Spleen (tissue), 11 donors: ENCODE data around the gene NSD1. TPM values are rescaled to one million over a fixed set of nuclear protein-coding genes. Genes with fewer than 3 reads are reported as not detected.
A peak's percentile ranks its signal among the peaks of the same experiment; 100 is the strongest.

Source experiments
- DNase-seq: peaks from one replicate; pipeline ENCODE4 v3.0.0-alpha.2; 2020
- H3K27ac ChIP-seq, 8 donors: fragments of 200-600 bp; sonication (generic) in 7 of 8; 1 replicate in 4 of 8; 2 replicates in 4 of 8; pipeline versions ENCODE4 v1.5.0 to v1.8.0; 2016 to 2021; ENCODE audit warnings: inconsistent platforms in 4 of 8, mild to moderate bottlenecking in 4 of 8, moderate library complexity in 1 of 8
- H3K27me3 ChIP-seq, 7 donors: fragments of 200-600 bp; sonication (generic) in 6 of 7; replicated peaks in 1 of 7; 1 replicate in 4 of 7; 2 replicates in 3 of 7; pipeline versions ENCODE4 v1.5.0 to v1.8.0; 2016 to 2021; ENCODE audit warnings: inconsistent platforms in 3 of 7, mild to moderate bottlenecking in 1 of 7
- H3K36me3 ChIP-seq, 6 donors: fragments of 200-600 bp; sonication (generic) in 5 of 6; 1 replicate in 4 of 6; 2 replicates in 2 of 6; pipeline versions ENCODE4 v1.5.0 to v1.8.0; 2016 to 2021; ENCODE audit warnings: inconsistent platforms in 2 of 6
- H3K4me1 ChIP-seq, 6 donors: fragments of 200-600 bp; sonication (generic) in 5 of 6; 1 replicate in 3 of 6; 2 replicates in 3 of 6; pipeline versions ENCODE4 v1.5.0 to v1.8.0; 2016 to 2021; ENCODE audit warnings: inconsistent platforms in 3 of 6
- H3K4me3 ChIP-seq, 8 donors: fragments of 200-600 bp; sonication (generic) in 7 of 8; 1 replicate in 4 of 8; 2 replicates in 4 of 8; pipeline versions ENCODE4 v1.5.0 to v1.8.0; 2016 to 2021; ENCODE audit warnings: inconsistent platforms in 4 of 8, mild to moderate bottlenecking in 4 of 8, moderate library complexity in 2 of 8
- H3K9me3 ChIP-seq, 8 donors: fragments of 200-600 bp; sonication (generic) in 7 of 8; 1 replicate in 4 of 8; 2 replicates in 4 of 8; pipeline versions ENCODE4 v1.5.0 to v1.8.0; 2016 to 2021; ENCODE audit warnings: inconsistent platforms in 4 of 8
- CTCF ChIP-seq, 11 experiments: fragments of 200-600 bp in 7 of 11; fragments of 450-650 bp in 4 of 11; sonication (generic) in 4 of 11; IDR thresholded peaks in 8 of 11; conservative IDR thresholded peaks in 3 of 11; 1 replicate in 7 of 11; 2 replicates in 4 of 11; pipeline versions ENCODE4 v1.4.0 to v1.8.0; 2016 to 2021; ENCODE audit warnings: antibody characterized with exemption in 11 of 11, inconsistent platforms in 4 of 11, mild to moderate bottlenecking in 1 of 11
- POLR2A ChIP-seq, 3 donors: fragments of 450-650 bp; IDR thresholded peaks; one replicate each; pipeline ENCODE4 v1.5.1; 2017; ENCODE audit warnings: antibody characterized with exemption in 3 of 3, mild to moderate bottlenecking in 1 of 3
- POLR2AphosphoS5 ChIP-seq, 3 donors: sonication (generic); formaldehyde crosslinking; IDR thresholded peaks; one replicate each; pipeline ENCODE4 v1.5.1; 2017; ENCODE audit warnings: antibody characterized with exemption in 3 of 3
- whole genome bisulfite sequencing, 5 donors: extraction: QIAGEN DNeasy Blood & Tissue Kit in 3 of 5; methylation state at CpG; one replicate each; pipeline versions ENCODE4 v1.1.5 to v1.1.7; 2013 to 2018; 5-methylcytosine and 5-hydroxymethylcytosine counted together
- intact Hi-C: fragments of 100-400 bp; cut with DNase I; formaldehyde crosslinking; loops from one replicate; pipeline ENCODE4 v1.15.0; 2023; ENCODE audit warnings: low total_unique reads
- polyA plus RNA-seq, 3 donors: library from polyadenylated mRNA; stranded (reverse); fragments of 200-250 nt; gene quantifications; one replicate each; pipeline ENCODE4 v1.2.1, GENCODE V29; 2013
- total RNA-seq, 7 donors: library from RNA; depleted of rRNA in 3 of 7; stranded (reverse); fragments of >200 nt in 3 of 7; fragmentation: NEBNext Ultra II Directional in 4 of 7; extraction: Animal tissue kit (Norgen Biotek cat#: 25700) in 4 of 7; gene quantifications; one replicate each; pipeline versions ENCODE4 v1.1.0 to v1.2.1, GENCODE V29; 2016 to 2021
- donor health status: healthy with polysubstance abuse.
- donor health status: DM: no; HTN: no; CAD: no; lungs with moderate emphysema.
- donor health status: DM: no; HTN: no; CAD: no.
- donor health status: Bipolar disorder and iron deficiency.
- donor health status: healthy.
- donor health status: DM: no; HTN: no; CAD: no.
- donor health status: DM: yes; HTN: yes; CAD: no.

Gene NSD1
- total and polyA plus RNA-seq, 10 donors = 4.1 to 130 (median 69.1) TPM

GRCh38 chr5:177105691-177106476, 27.7 kb upstream of the NSD1 start:
- intact Hi-C loops = no loop called here
- 76 to 87% (median 80%) methylated on average over 18 to 24 of the region's 24 CpGs for WGBS, 5 donors
- no peaks in the 10 kb centered on the region for H3K4me1 ChIP-seq
- H3K4me3 ChIP-seq = no peak overlapping the region
- no peaks in the 10 kb centered on the region for H3K36me3 ChIP-seq
- TF ChIP-seq CTCF (IDR thresholded peaks at IDR 0.05 in 8 of 11, conservative IDR thresholded peaks at IDR 0.05 in 3 of 11) = no peak
- TF ChIP-seq POLR2A (IDR thresholded peaks at IDR 0.05) = no peak
- no peak for TF ChIP-seq POLR2AphosphoS5 (IDR thresholded peaks at IDR 0.05)
- H3K9me3 ChIP-seq = no peaks in the 10 kb centered on the region
- peaks cover 0 to 17% (median 0%) of the 10 kb centered on the region in 7 donors for H3K27me3 ChIP-seq
- DNase-seq = no peak
- no peak overlapping the region for H3K27ac ChIP-seq

GRCh38 chr5:177107159-177107558, 26.4 kb upstream of the NSD1 start:
- Histone ChIP-seq H3K36me3 (no peaks in the 10 kb centered on the region), H3K4me3 (no peak overlapping the region), H3K9me3 (no peaks in the 10 kb centered on the region), H3K27me3 (peaks cover 0 to 14% (median 0%) of the 10 kb centered on the region in 7 donors), H3K27ac (no peak overlapping the region), H3K4me1 (peaks cover 0 to 8% (median 5%) of the 10 kb centered on the region in 6 donors)
- no peak for TF ChIP-seq CTCF (IDR thresholded peaks at IDR 0.05 in 8 of 11, conservative IDR thresholded peaks at IDR 0.05 in 3 of 11)
- TF ChIP-seq POLR2A (IDR thresholded peaks at IDR 0.05) = no peak
- intact Hi-C loops = no loop called here
- 68 to 89% (median 83%) methylated on average over 4 of the region's 4 CpGs for WGBS, 5 donors
- no peak for DNase-seq

- TF ChIP-seq POLR2AphosphoS5 (IDR thresholded peaks at IDR 0.05) = no peak
- no peak for TF ChIP-seq POLR2A (IDR thresholded peaks at IDR 0.05)
- H3K27ac ChIP-seq = no peak overlapping the region
- peaks cover 7 to 24% (median 16%) of the 10 kb centered on the region in 6 donors for H3K4me1 ChIP-seq
- intact Hi-C loops = loop anchor here (10.0 kb wide), 1 partner anchor 195 kb away; the partner anchor contains the start of genes PRELID1 and RAB24
- H3K4me3 ChIP-seq = no peak overlapping the region
- WGBS, 5 donors = 59 to 81% (median 74%) methylated on average over 9 of the region's 9 CpGs
- no peaks in the 10 kb centered on the region for H3K9me3 ChIP-seq
- no peak for DNase-seq
- no peaks in the 10 kb centered on the region for H3K36me3 ChIP-seq
- peaks cover 0 to 4% (median 0%) of the 10 kb centered on the region in 7 donors for H3K27me3 ChIP-seq
Observed at GRCh38 chr5:177109810-177110209, 23.8 kb upstream of the NSD1 start.

DNA sequence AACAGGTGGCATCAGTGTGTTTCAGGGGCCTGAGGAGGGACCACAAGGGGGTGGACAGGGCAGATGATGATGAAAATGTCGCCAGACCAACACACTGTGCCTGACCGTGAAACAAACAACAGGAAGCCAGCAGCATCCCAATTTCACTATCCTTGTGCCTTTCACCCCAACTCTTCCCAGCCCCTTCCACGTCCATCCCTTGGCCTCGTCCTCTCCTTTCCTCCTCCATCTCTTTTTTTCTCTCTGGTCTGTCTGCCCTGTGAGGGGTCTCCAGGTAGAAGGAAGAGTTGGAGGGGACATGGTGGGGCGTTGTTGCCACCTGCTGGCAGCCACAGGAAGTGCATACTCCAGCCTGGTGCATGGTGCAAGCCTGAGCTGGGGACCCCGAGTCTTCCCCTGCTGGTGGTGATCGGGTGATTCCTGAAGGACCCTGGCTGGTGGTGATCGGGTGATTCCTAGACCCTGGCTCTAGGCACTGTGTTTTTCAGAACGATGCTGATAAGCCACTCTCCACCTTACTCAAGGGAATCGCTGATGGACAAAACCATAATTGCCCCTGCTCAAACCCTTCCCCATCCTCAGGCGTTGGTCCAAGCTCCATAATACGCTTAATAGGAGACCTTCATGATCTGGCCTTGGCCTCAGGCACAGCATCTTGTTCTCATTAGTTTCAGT, 21.7 kb upstream of the NSD1 start:
- WGBS, 5 donors = 22 to 34% (median 24%) methylated on average over 12 of the region's 12 CpGs
- Histone ChIP-seq H3K27ac (no peak overlapping the region), H3K36me3 (no peaks in the 10 kb centered on the region), H3K27me3 (no peaks in the 10 kb centered on the region), H3K9me3 (no peaks in the 10 kb centered on the region), H3K4me1 (peaks cover 7 to 42% (median 28%) of the 10 kb centered on the region in 6 donors), H3K4me3 (peak overlapping the region in 1 of 8 donors; percentile 38)
- intact Hi-C loops = loop anchor here (10.0 kb wide), 1 partner anchor 193 kb away; the partner anchor contains the start of genes PRELID1 and RAB24
- peak; percentile 85 for DNase-seq
- peak in 1 of 3 donors; percentile 17 for TF ChIP-seq POLR2AphosphoS5 (IDR thresholded peaks at IDR 0.05)
- peak; percentile 79 to 95 (median 93) for TF ChIP-seq CTCF (IDR thresholded peaks at IDR 0.05 in 8 of 11, conservative IDR thresholded peaks at IDR 0.05 in 3 of 11)
- no peak for TF ChIP-seq POLR2A (IDR thresholded peaks at IDR 0.05)
